Right cardiac atrium (tissue), 5 donors: ENCODE data around the gene PHAF1. TPM values are rescaled to one million over a fixed set of nuclear protein-coding genes. Genes with fewer than 3 reads are reported as not detected.
A peak's percentile ranks its signal among the peaks of the same experiment; 100 is the strongest.

Experiments
- ATAC-seq, 2 donors: fragments of 200-7000 bp; cut with Tn5 transposase; one replicate each; pipeline versions ENCODE4 v1.8.0 to v1.9.1; 2020; ENCODE audit warnings: moderate library complexity in 2 of 2, mild to moderate bottlenecking in 1 of 2
- DNase-seq, 3 donors: peaks; one replicate each; pipeline ENCODE4 v3.0.0-alpha.2; 2020
- H3K27ac ChIP-seq: one replicate; pipeline ENCODE4 v1.5.1; 2013; ENCODE audit warnings: mild to moderate bottlenecking, low read length, control low read depth, moderate library complexity
- H3K27me3 ChIP-seq: one replicate; pipeline ENCODE4 v1.6.1; 2013; ENCODE audit not compliant: control insufficient read depth, insufficient read depth
- H3K4me1 ChIP-seq: one replicate; pipeline ENCODE4 v1.6.1; 2013; ENCODE audit warnings: low read length; ENCODE audit not compliant: control insufficient read depth, insufficient read depth
- H3K4me3 ChIP-seq: one replicate; pipeline ENCODE4 v1.5.1; 2013; ENCODE audit warnings: low read length, control low read depth
- H3K9me3 ChIP-seq: one replicate; pipeline ENCODE4 v1.6.1; 2013; ENCODE audit warnings: low read length; ENCODE audit not compliant: control insufficient read depth
- WGBS: extraction: QIAGEN DNeasy Blood & Tissue Kit; methylation state at CpG from one replicate; pipeline ENCODE4 v1.1.7; 2013; 5-methylcytosine and 5-hydroxymethylcytosine counted together
- intact Hi-C, 4 donors: fragments of 100-400 bp; cut with DNase I; formaldehyde crosslinking; loops; one replicate each; pipeline versions ENCODE4 v1.11.0 to v1.14.0; 2022 to 2023
- polyA plus RNA-seq: library from polyadenylated mRNA; stranded (reverse); fragments of 200-250 nt; gene quantifications from one replicate; pipeline ENCODE4 v1.2.3, GENCODE V29; 2013
- total RNA-seq, 4 donors: library from RNA; stranded (reverse); fragmentation: NEBNext Ultra II Directional; extraction: Animal tissue kit (Norgen Biotek cat#: 25700); gene quantifications; one replicate each; pipeline ENCODE4 v1.2.1, GENCODE V29; 2021
- donor health status: healthy with polysubstance abuse.
- donor health status: DM: no; HTN: yes; CAD: no.
- donor health status: DM: no; HTN: no; CAD: no.
- donor health status: DM: no; HTN: yes; CAD: no; lungs with severe emphysema.
- donor health status: DM: yes; HTN: yes; CAD: no.

The PHAF1 gene
- total and polyA plus RNA-seq, 5 donors: 7.1 to 11.8 (median 11.6) TPM

- ATAC-seq: no peak
- H3K4me1 ChIP-seq: peaks cover 6% of the 10 kb centered on the region
- intact Hi-C loops: no loop called here
- H3K4me3 ChIP-seq: no peak overlapping the region
- no peaks in the 10 kb centered on the region for H3K9me3 ChIP-seq
- WGBS: 18% methylated on average over 85 of the region's 85 CpGs
- DNase-seq: peak; percentile 27 to 75 (median 71)
- H3K27me3 ChIP-seq: no peaks in the 10 kb centered on the region
- no peak overlapping the region for H3K27ac ChIP-seq
These were observed 55.7 kb downstream of the PHAF1 start for GRCh38 chr16:67165121-67166078.

DNA sequence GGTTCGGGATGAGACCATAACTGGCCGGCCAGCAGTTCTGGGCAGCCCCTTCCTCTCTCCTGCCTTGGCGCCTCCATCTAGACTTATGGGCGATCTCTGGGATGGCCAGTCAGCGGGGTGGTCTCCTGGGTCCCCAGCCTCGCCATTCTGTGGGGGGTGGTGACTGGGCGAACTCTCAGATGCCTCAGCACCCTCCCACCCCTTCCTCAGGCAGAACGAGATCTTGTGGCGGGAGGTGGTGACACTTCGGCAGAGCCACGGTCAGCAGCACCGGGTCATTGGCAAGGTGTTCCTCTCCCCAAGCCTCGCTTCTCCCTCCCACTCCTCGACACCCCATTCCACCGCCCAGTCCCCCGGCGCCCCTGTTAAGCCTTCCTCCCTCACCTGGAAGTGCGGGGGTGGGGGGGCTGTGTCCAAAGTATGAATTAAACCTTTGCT, 56.4 kb downstream of the PHAF1 start:
- WGBS: 39% methylated on average over 18 of the region's 18 CpGs
- Histone ChIP-seq H3K4me1 (peaks cover 6% of the 10 kb centered on the region), H3K9me3 (no peaks in the 10 kb centered on the region), H3K27me3 (no peaks in the 10 kb centered on the region), H3K27ac (no peak overlapping the region), H3K4me3 (no peak overlapping the region)
- peak in 2 of 3 donors; percentile 51 to 65 for DNase-seq
- intact Hi-C loops: no loop called here
- no peak for ATAC-seq

DNA sequence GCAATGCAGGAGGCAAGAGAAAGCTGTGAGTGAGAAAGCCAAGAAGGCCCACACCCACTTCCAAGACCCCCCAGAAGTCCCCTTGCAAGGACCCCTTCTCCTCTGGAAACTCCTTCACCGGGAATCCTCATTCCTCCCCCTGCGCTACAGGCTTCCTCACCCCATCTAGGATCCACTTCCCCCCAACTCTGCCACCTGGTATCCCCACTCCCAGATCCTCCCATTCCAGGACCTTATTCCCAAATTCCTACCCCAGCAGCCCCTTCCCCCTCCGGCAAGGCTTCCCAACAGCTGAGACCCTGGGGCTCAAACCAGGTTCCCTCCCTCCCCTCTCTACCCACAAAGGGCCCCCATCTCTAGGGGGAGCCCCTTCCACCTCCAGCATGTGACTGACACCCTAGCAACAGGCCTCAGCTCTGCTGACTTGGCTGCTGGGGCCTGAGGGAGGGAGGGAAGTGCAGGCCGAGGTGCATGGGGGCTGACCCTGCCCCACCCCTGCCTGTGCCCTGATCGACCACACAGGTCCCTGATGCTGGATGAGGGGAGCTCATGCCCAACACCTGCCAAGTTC, 56.9 kb downstream of the PHAF1 start:
- peak in 2 of 3 donors; percentile 46 for DNase-seq
- H3K27ac ChIP-seq: no peak overlapping the region
- H3K27me3 ChIP-seq: no peaks in the 10 kb centered on the region
- no peak overlapping the region for H3K4me3 ChIP-seq
- WGBS: 79% methylated on average over 5 of the region's 5 CpGs
- H3K4me1 ChIP-seq: peaks cover 6% of the 10 kb centered on the region
- no peaks in the 10 kb centered on the region for H3K9me3 ChIP-seq
- ATAC-seq: no peak
- intact Hi-C loops: no loop called here

GRCh38 chr16:67167588-67167987, 57.8 kb downstream of the PHAF1 start:
- Histone ChIP-seq H3K27ac (no peak overlapping the region), H3K9me3 (no peaks in the 10 kb centered on the region), H3K27me3 (no peaks in the 10 kb centered on the region), H3K4me3 (no peak overlapping the region), H3K4me1 (peaks cover 6% of the 10 kb centered on the region)
- ATAC-seq: no peak
- intact Hi-C loops: no loop called here
- WGBS: 91% methylated on average over 7 of the region's 7 CpGs
- DNase-seq: peak; percentile 15 to 55 (median 42)

- peak in 1 of 3 donors; percentile 50 for DNase-seq
- intact Hi-C loops: no loop called here
- WGBS: 62% methylated on average over 9 of the region's 9 CpGs
- Histone ChIP-seq H3K27ac (peak overlapping the region; percentile 72), H3K4me3 (no peak overlapping the region), H3K27me3 (no peaks in the 10 kb centered on the region), H3K4me1 (peaks cover 8% of the 10 kb centered on the region), H3K9me3 (no peaks in the 10 kb centered on the region)
- no peak for ATAC-seq
These were observed 59.3 kb downstream of the PHAF1 start for GRCh38 chr16:67169011-67169451.

GRCh38 chr16:67169642-67170167, 60.0 kb downstream of the PHAF1 start:
- Histone ChIP-seq H3K4me1 (peaks cover 8% of the 10 kb centered on the region), H3K27me3 (no peaks in the 10 kb centered on the region), H3K9me3 (no peaks in the 10 kb centered on the region), H3K27ac (peak overlapping the region; percentile 72), H3K4me3 (peak overlapping the region; percentile 57)
- intact Hi-C loops: no loop called here
- 5% methylated on average over 24 of the region's 24 CpGs for WGBS
- DNase-seq: peak; percentile 59 to 83 (median 82)
- ATAC-seq: no peak

DNA sequence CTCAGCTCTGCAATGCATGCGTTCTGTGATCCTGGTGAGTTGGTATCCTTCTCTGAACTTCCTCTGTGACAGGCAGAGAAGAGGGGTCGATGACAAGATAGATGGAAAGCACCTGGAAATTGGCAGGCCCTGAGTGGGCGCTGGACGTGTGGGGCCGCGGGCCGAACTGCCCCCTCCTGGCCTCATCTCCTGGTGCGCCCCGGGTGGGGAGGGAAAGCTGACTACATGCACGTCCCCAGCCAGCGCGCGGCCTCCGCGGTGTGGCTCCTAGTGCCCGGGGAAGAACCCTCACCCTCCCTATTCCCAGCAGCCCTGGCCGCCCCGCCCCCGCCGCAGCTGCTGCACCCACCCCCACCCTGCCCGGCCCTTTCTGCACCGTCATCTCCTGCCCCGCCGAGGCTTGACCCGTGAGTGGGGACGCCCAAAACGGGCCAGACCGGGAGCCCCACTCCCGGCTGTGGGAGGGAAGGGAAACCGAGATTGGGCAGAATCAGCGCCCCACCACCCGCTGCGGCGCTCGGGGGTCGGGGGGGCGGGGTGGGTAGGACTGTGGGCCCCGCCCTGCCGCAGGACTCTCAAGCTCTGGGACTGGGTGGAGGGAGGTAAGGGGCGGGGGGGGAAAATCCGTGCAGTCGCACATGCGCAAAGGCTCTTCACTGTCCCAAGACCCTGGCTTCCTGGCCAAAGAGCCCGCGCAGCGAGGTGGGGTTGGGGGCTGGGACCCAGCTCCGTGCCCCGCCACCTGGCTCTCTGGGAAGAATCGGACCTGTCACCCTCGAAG, 60.6 kb downstream of the PHAF1 start, which contains the start of gene NOL3:
TSS of gene NOL3 (plus strand) at position 371 of the 781 bp plus-strand sequence.
- peak within 1 kb of the TSS; percentile 57 for H3K4me3 ChIP-seq
- H3K27ac ChIP-seq: peak within 1 kb of the TSS; percentile 90
- H3K9me3 ChIP-seq: no peaks in the 10 kb centered on the region
- H3K27me3 ChIP-seq: no peaks in the 10 kb centered on the region
- intact Hi-C loops: no loop called here
- 1% methylated on average over 50 of the region's 50 CpGs for WGBS
- peaks cover 5% of the 10 kb centered on the region for H3K4me1 ChIP-seq
- DNase-seq (peak; percentile 89 to 95 (median 95)), ATAC-seq (peak; percentile 75 to 77)

DNA sequence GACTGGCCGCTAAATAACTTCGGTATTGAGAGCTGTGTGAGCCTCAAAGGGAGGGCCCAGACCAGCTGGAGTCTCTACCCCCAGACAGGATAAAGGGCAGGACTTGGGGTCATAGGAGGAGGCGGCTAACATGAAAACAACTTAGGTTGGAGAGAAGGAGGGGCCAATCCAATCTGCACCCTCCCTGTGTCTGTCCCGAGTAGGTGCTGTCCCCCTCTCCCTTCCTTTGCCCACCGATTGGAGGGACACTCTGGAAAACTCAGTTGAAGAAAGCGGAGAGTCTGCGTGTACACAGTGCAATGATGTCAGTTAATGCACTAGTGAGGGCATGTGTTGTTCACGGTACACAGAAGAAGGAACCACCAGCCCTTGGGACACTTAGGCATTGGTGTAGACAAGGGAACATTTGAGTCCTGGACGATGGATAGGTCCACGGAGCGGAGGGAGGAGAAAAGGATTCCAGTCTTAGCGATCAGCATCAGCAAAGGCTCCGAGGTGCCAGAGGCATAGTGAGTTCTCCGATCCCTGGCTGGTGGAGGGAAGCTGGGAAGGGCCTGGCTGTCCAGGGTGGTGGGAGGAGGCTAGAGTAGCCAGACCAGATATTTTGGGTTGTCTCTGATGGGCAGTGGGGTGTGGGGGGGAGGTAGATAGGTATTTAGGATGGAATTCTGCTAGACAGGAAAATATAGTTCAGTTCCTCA, 61.4 kb downstream of the PHAF1 start:
- ATAC-seq: peak in 1 of 2 donors; percentile 19
- H3K4me1 ChIP-seq: peaks cover 2% of the 10 kb centered on the region
- peak in 2 of 3 donors; percentile 38 to 44 for DNase-seq
- H3K27me3 ChIP-seq: no peaks in the 10 kb centered on the region
- H3K4me3 ChIP-seq: peak overlapping the region; percentile 57
- H3K27ac ChIP-seq: peak overlapping the region; percentile 90
- no peaks in the 10 kb centered on the region for H3K9me3 ChIP-seq
- intact Hi-C loops: no loop called here
- WGBS: 35% methylated on average over 14 of the region's 14 CpGs

- intact Hi-C loops: no loop called here
- no peaks in the 10 kb centered on the region for H3K27me3 ChIP-seq
- peak in 1 of 3 donors; percentile 40 for DNase-seq
- H3K27ac ChIP-seq: peak overlapping the region; percentile 88
- no peak for ATAC-seq
- 97% methylated on average over 1 of the region's 1 CpG for WGBS
- peaks cover 2% of the 10 kb centered on the region for H3K4me1 ChIP-seq
- H3K4me3 ChIP-seq: peak overlapping the region; percentile 43
- no peaks in the 10 kb centered on the region for H3K9me3 ChIP-seq
These were observed 63.6 kb downstream of the PHAF1 start for GRCh38 chr16:67173323-67173722.
